HL-60 (cell line): ENCODE data around the gene SH3PXD2A.

Source experiments
- DNase-seq, 2 experiments: peaks; one replicate each; pipeline ENCODE4 v3.0.0-alpha.2; 2010 to 2020; ENCODE audit warnings: low read depth in 1 of 2, low spot score in 1 of 2
- H3K27ac ChIP-seq: fragments of 250-450 bp; sonication (Bioruptor Pico); replicated peaks from 2 replicates; pipeline ENCODE4 v1.5.1; 2020; ENCODE audit warnings: mild to moderate bottlenecking, moderate library complexity
- H3K27me3 ChIP-seq: fragments of 250-450 bp; sonication (Bioruptor Pico); 2 replicates; pipeline ENCODE4 v1.5.1; 2021; ENCODE audit warnings: mild to moderate bottlenecking, moderate library complexity; ENCODE audit not compliant: insufficient read depth, poor library complexity, severe bottlenecking
- H3K4me3 ChIP-seq: replicated peaks from 2 replicates; pipeline ENCODE4 v1.5.1; 2011; ENCODE audit warnings: mild to moderate bottlenecking, control low read depth, low read length; ENCODE audit not compliant: insufficient read depth
- GABPA ChIP-seq: IDR thresholded peaks from 2 replicates; pipeline ENCODE4 v1.6.1; 2012; ENCODE audit warnings: low read depth
- POLR2AphosphoS5 ChIP-seq: IDR thresholded peaks from 2 replicates; pipeline ENCODE4 v1.6.1; 2012; ENCODE audit warnings: low read depth
- SPI1 ChIP-seq: IDR thresholded peaks from 2 replicates; pipeline ENCODE4 v1.6.1; 2012; ENCODE audit warnings: low read depth, mild to moderate bottlenecking, borderline replicate concordance
- TF ChIP-seq, protein P1 (sequence below): IDR thresholded peaks from one replicate; pipeline ENCODE4 v1.5.1; 2011; ENCODE audit warnings: low read length, control low read depth, inconsistent platforms; ENCODE audit not compliant: insufficient read depth
- TF ChIP-seq, protein P2 (sequence below): IDR thresholded peaks from 2 replicates; pipeline ENCODE4 v1.6.1; 2012; ENCODE audit warnings: low read depth; ENCODE audit not compliant: insufficient replicate concordance

Gene SH3PXD2A

DNA sequence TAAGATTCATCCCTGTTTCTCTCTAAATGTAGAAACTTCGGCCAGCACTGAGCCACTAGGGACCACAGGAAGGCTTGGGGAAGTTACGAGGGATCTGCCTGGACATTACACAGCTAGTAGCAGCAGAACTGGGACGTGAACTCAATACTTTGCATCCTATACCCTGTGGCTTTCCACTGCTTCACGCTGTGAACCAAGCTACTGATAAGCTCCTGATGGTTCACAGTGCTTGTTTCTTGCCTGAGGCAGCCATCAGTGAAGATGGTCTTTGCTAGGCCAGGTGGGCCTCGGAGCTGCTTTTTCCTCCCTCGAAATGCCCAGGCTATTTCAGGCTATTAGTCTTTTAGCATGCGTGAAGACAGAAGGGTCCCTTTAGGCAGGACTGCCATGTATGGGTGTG, 132.7 kb downstream of the SH3PXD2A start:
- Histone ChIP-seq H3K27ac (no peak overlapping the region), H3K27me3 (no peaks in the 10 kb centered on the region), H3K4me3 (no peak overlapping the region)
- TF ChIP-seq, protein P1, sequence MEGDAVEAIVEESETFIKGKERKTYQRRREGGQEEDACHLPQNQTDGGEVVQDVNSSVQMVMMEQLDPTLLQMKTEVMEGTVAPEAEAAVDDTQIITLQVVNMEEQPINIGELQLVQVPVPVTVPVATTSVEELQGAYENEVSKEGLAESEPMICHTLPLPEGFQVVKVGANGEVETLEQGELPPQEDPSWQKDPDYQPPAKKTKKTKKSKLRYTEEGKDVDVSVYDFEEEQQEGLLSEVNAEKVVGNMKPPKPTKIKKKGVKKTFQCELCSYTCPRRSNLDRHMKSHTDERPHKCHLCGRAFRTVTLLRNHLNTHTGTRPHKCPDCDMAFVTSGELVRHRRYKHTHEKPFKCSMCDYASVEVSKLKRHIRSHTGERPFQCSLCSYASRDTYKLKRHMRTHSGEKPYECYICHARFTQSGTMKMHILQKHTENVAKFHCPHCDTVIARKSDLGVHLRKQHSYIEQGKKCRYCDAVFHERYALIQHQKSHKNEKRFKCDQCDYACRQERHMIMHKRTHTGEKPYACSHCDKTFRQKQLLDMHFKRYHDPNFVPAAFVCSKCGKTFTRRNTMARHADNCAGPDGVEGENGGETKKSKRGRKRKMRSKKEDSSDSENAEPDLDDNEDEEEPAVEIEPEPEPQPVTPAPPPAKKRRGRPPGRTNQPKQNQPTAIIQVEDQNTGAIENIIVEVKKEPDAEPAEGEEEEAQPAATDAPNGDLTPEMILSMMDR: no peak
- TF ChIP-seq, protein P2, sequence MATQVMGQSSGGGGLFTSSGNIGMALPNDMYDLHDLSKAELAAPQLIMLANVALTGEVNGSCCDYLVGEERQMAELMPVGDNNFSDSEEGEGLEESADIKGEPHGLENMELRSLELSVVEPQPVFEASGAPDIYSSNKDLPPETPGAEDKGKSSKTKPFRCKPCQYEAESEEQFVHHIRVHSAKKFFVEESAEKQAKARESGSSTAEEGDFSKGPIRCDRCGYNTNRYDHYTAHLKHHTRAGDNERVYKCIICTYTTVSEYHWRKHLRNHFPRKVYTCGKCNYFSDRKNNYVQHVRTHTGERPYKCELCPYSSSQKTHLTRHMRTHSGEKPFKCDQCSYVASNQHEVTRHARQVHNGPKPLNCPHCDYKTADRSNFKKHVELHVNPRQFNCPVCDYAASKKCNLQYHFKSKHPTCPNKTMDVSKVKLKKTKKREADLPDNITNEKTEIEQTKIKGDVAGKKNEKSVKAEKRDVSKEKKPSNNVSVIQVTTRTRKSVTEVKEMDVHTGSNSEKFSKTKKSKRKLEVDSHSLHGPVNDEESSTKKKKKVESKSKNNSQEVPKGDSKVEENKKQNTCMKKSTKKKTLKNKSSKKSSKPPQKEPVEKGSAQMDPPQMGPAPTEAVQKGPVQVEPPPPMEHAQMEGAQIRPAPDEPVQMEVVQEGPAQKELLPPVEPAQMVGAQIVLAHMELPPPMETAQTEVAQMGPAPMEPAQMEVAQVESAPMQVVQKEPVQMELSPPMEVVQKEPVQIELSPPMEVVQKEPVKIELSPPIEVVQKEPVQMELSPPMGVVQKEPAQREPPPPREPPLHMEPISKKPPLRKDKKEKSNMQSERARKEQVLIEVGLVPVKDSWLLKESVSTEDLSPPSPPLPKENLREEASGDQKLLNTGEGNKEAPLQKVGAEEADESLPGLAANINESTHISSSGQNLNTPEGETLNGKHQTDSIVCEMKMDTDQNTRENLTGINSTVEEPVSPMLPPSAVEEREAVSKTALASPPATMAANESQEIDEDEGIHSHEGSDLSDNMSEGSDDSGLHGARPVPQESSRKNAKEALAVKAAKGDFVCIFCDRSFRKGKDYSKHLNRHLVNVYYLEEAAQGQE: no peak
- TF ChIP-seq GABPA: no peak
- TF ChIP-seq SPI1: no peak
- no peak for TF ChIP-seq POLR2AphosphoS5
- no peak for DNase-seq

DNA sequence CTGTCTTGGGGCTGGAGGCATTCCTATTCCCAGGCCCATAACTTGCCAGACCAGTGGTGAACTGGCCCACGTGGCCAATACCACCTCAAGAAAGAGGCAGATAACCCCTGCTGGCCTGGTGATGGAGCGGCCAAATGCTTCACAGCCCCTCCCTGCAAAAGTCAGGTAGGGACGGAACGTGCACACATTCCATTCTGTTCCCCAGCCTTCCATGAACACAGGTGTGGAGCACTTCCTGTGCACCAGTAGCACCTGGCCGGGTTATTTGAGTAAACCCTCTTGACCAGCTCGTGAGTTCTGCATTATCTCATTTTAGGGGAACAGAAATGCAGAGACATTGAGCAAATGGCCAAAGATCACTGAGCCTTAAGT, 134.4 kb downstream of the SH3PXD2A start:
- DNase-seq: no peak
- H3K4me3 ChIP-seq: no peak overlapping the region
- no peak overlapping the region for H3K27ac ChIP-seq
- TF ChIP-seq POLR2AphosphoS5 (no peak), GABPA (no peak), SPI1 (no peak)
- TF ChIP-seq, protein P1: no peak
- TF ChIP-seq, protein P2: no peak
- H3K27me3 ChIP-seq: no peaks in the 10 kb centered on the region

DNA sequence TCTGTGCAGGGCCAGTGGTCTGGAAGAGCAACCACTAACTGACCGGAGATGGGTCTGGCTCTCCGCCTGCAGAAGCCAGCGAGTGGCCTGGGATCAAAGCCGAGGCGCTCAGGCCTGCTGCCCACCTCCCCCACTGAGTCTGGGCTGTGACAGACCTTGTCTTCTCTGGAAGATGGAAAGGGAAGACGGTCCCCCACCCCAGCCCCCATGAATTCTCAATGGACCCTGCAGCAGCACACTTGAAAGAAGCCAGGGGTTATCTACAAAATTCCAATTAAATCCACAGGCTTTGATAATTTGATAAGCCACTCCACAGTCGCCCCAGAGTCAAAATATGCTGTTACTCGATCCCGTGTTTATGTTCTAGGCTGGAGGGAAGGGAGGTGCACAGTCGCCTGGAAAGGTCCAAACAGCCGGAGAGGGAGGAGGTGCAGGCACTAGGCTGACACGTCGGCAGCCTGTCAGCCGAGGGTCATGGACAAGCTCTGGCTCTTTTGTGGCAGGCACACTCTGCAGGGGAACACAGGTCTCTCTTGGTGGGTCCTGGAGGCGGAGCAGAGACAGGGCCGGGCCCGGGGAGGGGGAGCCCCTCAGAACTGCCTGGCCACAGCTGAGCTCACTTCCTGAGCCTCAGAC, 134.9 kb downstream of the SH3PXD2A start:
- Histone ChIP-seq H3K27me3 (no peaks in the 10 kb centered on the region), H3K27ac (no peak overlapping the region), H3K4me3 (no peak overlapping the region)
- no peak for TF ChIP-seq SPI1
- TF ChIP-seq, protein P1: no peak
- TF ChIP-seq, protein P2: no peak
- TF ChIP-seq POLR2AphosphoS5: no peak
- no peak for TF ChIP-seq GABPA
- no peak for DNase-seq
